H9 (cell line): ENCODE measurements around the gene DOCK11. TPM values are rescaled to one million over a fixed set of nuclear protein-coding genes. Genes with fewer than 3 reads are reported as not detected.

ENCODE experiments used
- DNase-seq: peaks from one replicate; pipeline ENCODE4 v3.0.0-alpha.2; 2017
- H2AFZ ChIP-seq: one replicate; pipeline ENCODE4 v1.6.1; 2013; ENCODE audit warnings: mild to moderate bottlenecking, low read length, control low read depth, moderate library complexity
- H2AK5ac ChIP-seq: 2 replicates; pipeline ENCODE4 v1.6.1; 2013; ENCODE audit warnings: low read length, control low read depth, mixed read lengths; ENCODE audit not compliant: insufficient read length
- H2BK120ac ChIP-seq: one replicate; pipeline ENCODE4 v1.6.1; 2013; ENCODE audit warnings: low read depth, mild to moderate bottlenecking, low read length, control low read depth, inconsistent platforms; ENCODE audit not compliant: poor library complexity, severe bottlenecking
- H2BK12ac ChIP-seq: 2 replicates; pipeline ENCODE4 v1.6.1; 2013; ENCODE audit warnings: low read length, control low read depth, mixed read lengths, low read depth; ENCODE audit not compliant: insufficient read length
- H2BK15ac ChIP-seq: 2 replicates; pipeline ENCODE4 v1.6.1; 2013; ENCODE audit warnings: low read depth, low read length, control low read depth
- H2BK20ac ChIP-seq: one replicate; pipeline ENCODE4 v1.6.1; 2013; ENCODE audit warnings: low read depth, mild to moderate bottlenecking, low read length, control low read depth, inconsistent platforms; ENCODE audit not compliant: poor library complexity, severe bottlenecking
- H2BK5ac ChIP-seq: 2 replicates; pipeline ENCODE4 v1.6.1; 2013; ENCODE audit warnings: low read length, control low read depth, mixed read lengths; ENCODE audit not compliant: insufficient read length
- H3K14ac ChIP-seq: 2 replicates; pipeline ENCODE4 v1.6.1; 2013; ENCODE audit warnings: low read length, control low read depth; ENCODE audit not compliant: insufficient read depth
- H3K18ac ChIP-seq: 2 replicates; pipeline ENCODE4 v1.6.1; 2013; ENCODE audit warnings: low read depth, mild to moderate bottlenecking, mixed read lengths, low read length, control low read depth; ENCODE audit not compliant: insufficient read length
- H3K23ac ChIP-seq: 2 replicates; pipeline ENCODE4 v1.6.1; 2013; ENCODE audit warnings: low read length, control low read depth, mixed read lengths, low read depth; ENCODE audit not compliant: insufficient read length
- H3K23me2 ChIP-seq: 2 replicates; pipeline ENCODE4 v1.6.1; 2013; ENCODE audit warnings: low read depth, mild to moderate bottlenecking, mixed read lengths, low read length, control low read depth; ENCODE audit not compliant: insufficient read length, poor library complexity, severe bottlenecking
- H3K27ac ChIP-seq: 2 replicates; pipeline ENCODE4 v1.5.1; 2013; ENCODE audit warnings: low read length, control low read depth, mixed read lengths, low read depth; ENCODE audit not compliant: insufficient read length
- H3K27me3 ChIP-seq: 2 replicates; pipeline ENCODE4 v1.6.1; 2013; ENCODE audit warnings: low read length, control low read depth, inconsistent platforms; ENCODE audit not compliant: insufficient read depth
- H3K4ac ChIP-seq: 2 replicates; pipeline ENCODE4 v1.6.1; 2013; ENCODE audit warnings: low read depth, mild to moderate bottlenecking, control low read depth, inconsistent platforms, low read length, moderate library complexity
- H3K4me1 ChIP-seq: 2 replicates; pipeline ENCODE4 v1.6.1; 2013; ENCODE audit warnings: low read length, control low read depth, inconsistent platforms; ENCODE audit not compliant: insufficient read depth
- H3K4me2 ChIP-seq: 2 replicates; pipeline ENCODE4 v1.6.1; 2013; ENCODE audit warnings: low read length, control low read depth, mixed read lengths; ENCODE audit not compliant: insufficient read length, insufficient read depth
- H3K56ac ChIP-seq: 2 replicates; pipeline ENCODE4 v1.6.1; 2013; ENCODE audit warnings: low read depth, mild to moderate bottlenecking, mixed read lengths, low read length, control low read depth; ENCODE audit not compliant: insufficient read length
- H3K79me1 ChIP-seq: 2 replicates; pipeline ENCODE4 v1.6.1; 2013; ENCODE audit warnings: low read depth, mild to moderate bottlenecking, moderate library complexity, low read length, control low read depth, inconsistent platforms; ENCODE audit not compliant: insufficient read depth, poor library complexity, severe bottlenecking
- H3K79me2 ChIP-seq: 2 replicates; pipeline ENCODE4 v1.6.1; 2013; ENCODE audit warnings: low read length, control low read depth, inconsistent platforms; ENCODE audit not compliant: insufficient read depth
- H3K9ac ChIP-seq: 2 replicates; pipeline ENCODE4 v1.6.1; 2013; ENCODE audit warnings: low read length, control low read depth, mixed read lengths; ENCODE audit not compliant: insufficient read length; ENCODE audit errors: extremely low read depth
- H3K9me3 ChIP-seq: one replicate; pipeline ENCODE4 v1.6.1; 2013; ENCODE audit warnings: low read depth, low read length, inconsistent platforms; ENCODE audit not compliant: control insufficient read depth
- H3T11ph ChIP-seq: one replicate; pipeline ENCODE4 v1.6.1; 2013; ENCODE audit warnings: mild to moderate bottlenecking, low read length, control low read depth, inconsistent platforms
- H4K20me1 ChIP-seq: one replicate; pipeline ENCODE4 v1.6.1; 2013; ENCODE audit not compliant: control insufficient read depth, insufficient read length, insufficient read depth
- H4K5ac ChIP-seq: 2 replicates; pipeline ENCODE4 v1.6.1; 2013; ENCODE audit warnings: low read depth, mild to moderate bottlenecking, mixed read lengths, low read length, control low read depth; ENCODE audit not compliant: insufficient read length
- H4K8ac ChIP-seq: replicated peaks from 2 replicates; pipeline ENCODE4 v1.6.1; 2013; ENCODE audit warnings: low read length, control low read depth, mixed read lengths, low read depth; ENCODE audit not compliant: insufficient read length
- H4K91ac ChIP-seq: 2 replicates; pipeline ENCODE4 v1.6.1; 2013; ENCODE audit warnings: low read depth, mild to moderate bottlenecking, moderate library complexity, mixed read lengths, low read length, control low read depth; ENCODE audit not compliant: insufficient read length
- H3K27ac Mint-ChIP-seq, 3 experiments: 2 replicates in 2 of 3; 3 replicates in 1 of 3; pipeline ENCODE4 v1.8.0; 2020 to 2021; ENCODE audit warnings: mixed read lengths in 3 of 3, mild to moderate bottlenecking in 1 of 3, moderate library complexity in 1 of 3
- H3K27me3 Mint-ChIP-seq: 2 replicates; pipeline ENCODE4 v1.8.0; 2021; ENCODE audit warnings: low read depth, mild to moderate bottlenecking, moderate library complexity, mixed read lengths
- H3K36me3 Mint-ChIP-seq, 3 experiments: 2 replicates in 2 of 3; 3 replicates in 1 of 3; pipeline ENCODE4 v1.8.0; 2020 to 2021; ENCODE audit warnings: low read depth in 3 of 3, mixed read lengths in 3 of 3; ENCODE audit not compliant: insufficient read depth in 1 of 3
- H3K4me1 Mint-ChIP-seq, 2 experiments: 2 replicates each; pipeline ENCODE4 v1.8.0; 2020; ENCODE audit warnings: mixed read lengths in 2 of 2
- H3K4me3 Mint-ChIP-seq, 2 experiments: 2 replicates in 1 of 2; 3 replicates in 1 of 2; pipeline ENCODE4 v1.8.0; 2020 to 2021; ENCODE audit warnings: mild to moderate bottlenecking in 2 of 2, mixed read lengths in 2 of 2, moderate library complexity in 1 of 2
- H3K9me3 Mint-ChIP-seq, 2 experiments: 2 replicates in 1 of 2; 3 replicates in 1 of 2; pipeline ENCODE4 v1.8.0; 2020; ENCODE audit warnings: mild to moderate bottlenecking in 2 of 2, mixed read lengths in 2 of 2, moderate library complexity in 1 of 2
- WGBS: extraction: QIAGEN DNeasy Blood & Tissue Kit; methylation state at CpG from one replicate; pipeline ENCODE4 v1.1.7; 2013; ENCODE audit warnings: missing lambda C conversion rate, low lambda C conversion rate, mixed read lengths; ENCODE audit not compliant: insufficient read length; ENCODE audit errors: extremely low coverage; 5-methylcytosine and 5-hydroxymethylcytosine counted together
- total RNA-seq: library from RNA; stranded (reverse); gene quantifications from 2 replicates; pipeline ENCODE4 v1.2.1, GENCODE V29; 2021
- TF ChIP-seq, protein P1 (sequence below): fragments of 200-600 bp; sonication (generic); conservative IDR thresholded peaks from 3 replicates; pipeline ENCODE4 v1.8.0; 2021; ENCODE audit warnings: antibody characterized with exemption, mild to moderate bottlenecking

DOCK11 gene
- total RNA-seq, 1 experiment from 2014 or later = 6.2 TPM

DNA sequence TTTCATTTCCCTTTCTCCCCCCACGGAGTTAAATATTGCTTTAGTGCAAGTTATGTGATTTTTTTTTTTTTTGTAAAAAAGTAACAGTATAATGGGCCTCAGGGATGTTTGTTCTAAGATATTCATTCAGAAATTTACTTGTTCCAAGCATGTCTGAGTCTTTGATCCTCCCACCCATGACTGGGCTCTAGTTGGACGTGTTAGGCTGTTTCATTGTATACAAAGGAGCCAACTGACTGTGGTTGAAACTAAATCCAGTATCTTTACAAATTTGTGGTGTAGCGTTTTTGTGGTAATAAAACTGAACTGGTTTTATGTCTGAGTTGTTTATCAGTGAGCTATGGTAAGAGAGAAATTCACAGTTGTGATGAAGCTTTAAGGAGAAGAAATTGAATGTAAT is 74.1 kb downstream of the DOCK11 start:
- Histone ChIP-seq H4K20me1 (no peaks in the 10 kb centered on the region), H3K27ac (no peak overlapping the region), H3K4me1 (no peaks in the 10 kb centered on the region), H2BK12ac (no peak overlapping the region), H2BK120ac (no peak overlapping the region), H3K14ac (no peak overlapping the region), H3K18ac (no peak overlapping the region), H3K23me2 (no peaks in the 10 kb centered on the region), H3K23ac (no peak overlapping the region), H2BK20ac (no peak overlapping the region), H2BK15ac (no peak overlapping the region), H3K9me3 (peaks cover 27% of the 10 kb centered on the region), H3K27me3 (no peaks in the 10 kb centered on the region), H4K91ac (no peak overlapping the region), H3K56ac (no peak overlapping the region), H4K5ac (no peak overlapping the region), H4K8ac (no peak overlapping the region), H2AFZ (no peak overlapping the region), H3K79me1 (no peaks in the 10 kb centered on the region), H3K79me2 (no peaks in the 10 kb centered on the region), H3K9ac (no peak overlapping the region), H3T11ph (no peak overlapping the region), H2AK5ac (no peak overlapping the region), H3K4ac (no peak overlapping the region), H3K4me2 (no peak overlapping the region), H2BK5ac (no peak overlapping the region)
- H3K27ac Mint-ChIP-seq = 0 out of 7 replicates have a peak overlapping the region, but pooled peaks of 1 of the 3 experiments have one; percentile 29
- H3K4me3 Mint-ChIP-seq = no peak overlapping the region
- no peak for DNase-seq
- no peaks in the 10 kb centered on the region for H3K27me3 Mint-ChIP-seq
- H3K4me1 Mint-ChIP-seq = peaks cover 0 to under 1% of the 10 kb centered on the region in 2 experiments; a peak in 1 of 4 replicates
- 100% methylated on average over 1 of the region's 3 CpGs for WGBS
- TF ChIP-seq, protein P1, sequence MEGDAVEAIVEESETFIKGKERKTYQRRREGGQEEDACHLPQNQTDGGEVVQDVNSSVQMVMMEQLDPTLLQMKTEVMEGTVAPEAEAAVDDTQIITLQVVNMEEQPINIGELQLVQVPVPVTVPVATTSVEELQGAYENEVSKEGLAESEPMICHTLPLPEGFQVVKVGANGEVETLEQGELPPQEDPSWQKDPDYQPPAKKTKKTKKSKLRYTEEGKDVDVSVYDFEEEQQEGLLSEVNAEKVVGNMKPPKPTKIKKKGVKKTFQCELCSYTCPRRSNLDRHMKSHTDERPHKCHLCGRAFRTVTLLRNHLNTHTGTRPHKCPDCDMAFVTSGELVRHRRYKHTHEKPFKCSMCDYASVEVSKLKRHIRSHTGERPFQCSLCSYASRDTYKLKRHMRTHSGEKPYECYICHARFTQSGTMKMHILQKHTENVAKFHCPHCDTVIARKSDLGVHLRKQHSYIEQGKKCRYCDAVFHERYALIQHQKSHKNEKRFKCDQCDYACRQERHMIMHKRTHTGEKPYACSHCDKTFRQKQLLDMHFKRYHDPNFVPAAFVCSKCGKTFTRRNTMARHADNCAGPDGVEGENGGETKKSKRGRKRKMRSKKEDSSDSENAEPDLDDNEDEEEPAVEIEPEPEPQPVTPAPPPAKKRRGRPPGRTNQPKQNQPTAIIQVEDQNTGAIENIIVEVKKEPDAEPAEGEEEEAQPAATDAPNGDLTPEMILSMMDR = no peak
- H3K36me3 Mint-ChIP-seq = peaks cover 0 to 11% (median 6%) of the 10 kb centered on the region in 3 experiments; a peak in 2 of 7 replicates
- peaks cover 0 to 55% of the 10 kb centered on the region in 2 experiments; a peak in 2 of 5 replicates for H3K9me3 Mint-ChIP-seq
